HG02623 (cell line): Measurements from ENCODE around the gene LMLN.
"Not testable (repeated sequence)": the region's sequence is repeated elsewhere in the genome, so short reads cannot be mapped to it uniquely, and the experiment has no call there.

Experiments
- ATAC-seq: cut with Tn5 transposase; IDR thresholded peaks from one replicate; pipeline ENCODE4 v1.9.1; 2021; ENCODE audit warnings: moderate library complexity; ENCODE audit not compliant: unreplicated experiment

Gene LMLN

GRCh38 chr3:198071602-198072287 lies 111.7 kb downstream of the LMLN start:
- no peak for ATAC-seq

GRCh38 chr3:198076722-198077308 lies 116.8 kb downstream of the LMLN start:
- no peak for ATAC-seq

GRCh38 chr3:198079771-198080520 lies 119.9 kb downstream of the LMLN start:
- no peak for ATAC-seq

- ATAC-seq = no peak
These were observed 120.7 kb downstream of the LMLN start for GRCh38 chr3:198080521-198081384.

GRCh38 chr3:198081421-198081844 lies 121.4 kb downstream of the LMLN start:
- ATAC-seq = no peak

- ATAC-seq = not testable (repeated sequence)
These were observed 122.2 kb downstream of the LMLN start for GRCh38 chr3:198082226-198082625.

GRCh38 chr3:198088421-198088955 lies 128.5 kb downstream of the LMLN start:
- ATAC-seq = no peak

GRCh38 chr3:198090795-198091332 lies 130.8 kb downstream of the LMLN start:
- ATAC-seq = no peak

- no peak for ATAC-seq
These were observed 132.3 kb downstream of the LMLN start for GRCh38 chr3:198092276-198092675.

GRCh38 chr3:198093112-198093679 lies 133.2 kb downstream of the LMLN start:
- ATAC-seq = no peak
